ENCODE results near the gene GRM4.

GRM4 gene

GRCh38 chr6:34094474-34095135 is 51.3 kb downstream of the GRM4 start:
- Histone ChIP-seq H3K79me2 (ENCODE audit: low read length) (no peaks in the 10 kb centered on the region), H3K4me3 (ENCODE audit: low read length) (no peak overlapping the region), H3K27ac (ENCODE audit: low read length) (no peak overlapping the region), H3K27me3 (replicated peaks; ENCODE audit: insufficient read depth, low read length) (peaks cover 49% of the 10 kb centered on the region), H3F3A (ENCODE audit: insufficient read depth, low read length) (peaks cover 8% of the 10 kb centered on the region), H4K20me1 (ENCODE audit: insufficient read depth, low read length) (no peaks in the 10 kb centered on the region), H3K9ac (ENCODE audit: low read length) (no peak overlapping the region), H3K36me3 (replicated peaks; ENCODE audit: insufficient read depth, low read length) (no peaks in the 10 kb centered on the region), H3K4me1 (ENCODE audit: low read length) (peaks cover 17% of the 10 kb centered on the region), H3K4me2 (ENCODE audit: low read depth, low read length) (no peak overlapping the region), H3K9me3 (replicated peaks; ENCODE audit: insufficient read depth, low read length) (no peaks in the 10 kb centered on the region), H2AFZ (ENCODE audit: low read length) (no peak overlapping the region), H3K9me2 (replicated peaks; ENCODE audit: insufficient read depth, low read length) (no peaks in the 10 kb centered on the region)
- TF ChIP-seq CTCF (IDR thresholded peaks at IDR 0.05; ENCODE audit: low read length): no peak
- DNase-seq: no peak

DNA sequence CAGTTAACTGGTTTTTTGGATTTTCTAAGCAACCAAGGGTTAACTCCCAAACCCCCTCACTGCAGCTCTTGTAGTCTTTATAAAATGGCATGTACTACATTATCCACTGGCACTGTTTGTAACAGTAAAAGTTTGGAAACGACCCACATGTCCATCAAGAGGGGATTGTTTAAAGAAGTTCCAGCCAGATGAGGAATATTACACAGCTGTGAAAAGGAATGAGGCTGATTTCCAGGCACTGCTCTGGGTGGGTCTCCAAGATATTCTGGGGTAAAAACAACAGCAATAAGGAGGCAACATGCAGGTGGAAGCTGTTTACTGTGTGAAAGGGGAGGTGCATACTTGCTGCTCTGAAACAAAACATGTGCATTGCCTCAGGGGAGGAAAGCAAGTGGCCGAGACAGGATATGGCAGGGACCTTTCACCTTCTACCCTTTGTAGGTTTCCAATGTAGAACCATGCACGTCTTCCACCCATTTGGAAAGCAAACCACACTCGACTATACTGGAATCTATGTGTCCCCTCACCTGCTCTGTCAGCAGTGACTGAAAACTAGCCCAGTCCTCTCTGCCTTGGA is 51.9 kb downstream of the GRM4 start:
- Histone ChIP-seq H3K27ac (ENCODE audit: low read length) (no peak overlapping the region), H3F3A (ENCODE audit: insufficient read depth, low read length) (peaks cover 8% of the 10 kb centered on the region), H3K4me1 (ENCODE audit: low read length) (peaks cover 11% of the 10 kb centered on the region), H3K79me2 (ENCODE audit: low read length) (no peaks in the 10 kb centered on the region), H3K36me3 (replicated peaks; ENCODE audit: insufficient read depth, low read length) (no peaks in the 10 kb centered on the region), H3K9me2 (replicated peaks; ENCODE audit: insufficient read depth, low read length) (no peaks in the 10 kb centered on the region), H3K4me3 (ENCODE audit: low read length) (no peak overlapping the region), H3K27me3 (replicated peaks; ENCODE audit: insufficient read depth, low read length) (peaks cover 55% of the 10 kb centered on the region), H4K20me1 (ENCODE audit: insufficient read depth, low read length) (no peaks in the 10 kb centered on the region), H3K4me2 (ENCODE audit: low read depth, low read length) (no peak overlapping the region), H2AFZ (ENCODE audit: low read length) (no peak overlapping the region), H3K9me3 (replicated peaks; ENCODE audit: insufficient read depth, low read length) (no peaks in the 10 kb centered on the region), H3K9ac (ENCODE audit: low read length) (no peak overlapping the region)
- no peak for DNase-seq
- no peak for TF ChIP-seq EZH2 (optimal IDR thresholded peaks at IDR 0.05; ENCODE audit: low read depth, low read length)
- no peak for TF ChIP-seq CTCF (IDR thresholded peaks at IDR 0.05; ENCODE audit: low read length)
- no peak for TF ChIP-seq EZH2phosphoT487 (IDR thresholded peaks at IDR 0.05; ENCODE audit: low read length)

DNA sequence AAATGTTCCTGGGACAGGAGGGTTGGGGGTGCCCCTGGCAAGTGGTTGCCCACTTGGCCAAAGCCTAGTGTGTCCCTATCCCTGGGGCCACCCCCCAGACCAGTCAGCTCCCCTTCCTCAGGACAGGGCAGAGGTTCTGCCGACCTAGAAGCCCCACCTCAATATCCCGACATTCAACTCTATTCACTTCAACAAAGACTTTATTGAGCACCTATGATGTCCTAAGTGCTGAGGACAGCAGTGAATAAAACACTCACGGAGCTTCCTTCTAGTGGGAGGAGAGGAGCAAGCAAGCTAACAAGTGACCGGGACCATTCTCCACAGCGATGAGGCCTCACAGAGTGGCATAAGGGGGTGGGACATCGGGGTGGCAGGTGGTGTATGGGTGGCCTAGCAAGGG is 52.7 kb downstream of the GRM4 start:
- TF ChIP-seq EZH2 (optimal IDR thresholded peaks at IDR 0.05; ENCODE audit: low read depth, low read length) (no peak), EZH2phosphoT487 (IDR thresholded peaks at IDR 0.05; ENCODE audit: low read length) (no peak), CTCF (IDR thresholded peaks at IDR 0.05; ENCODE audit: low read length) (no peak)

More for the DNA sequence above, 52.7 kb downstream of the GRM4 start:
- Histone ChIP-seq H2AFZ (ENCODE audit: low read length) (no peak overlapping the region), H3K36me3 (replicated peaks; ENCODE audit: insufficient read depth, low read length) (no peaks in the 10 kb centered on the region), H3K79me2 (ENCODE audit: low read length) (no peaks in the 10 kb centered on the region), H4K20me1 (ENCODE audit: insufficient read depth, low read length) (no peaks in the 10 kb centered on the region), H3F3A (ENCODE audit: insufficient read depth, low read length) (peaks cover 4% of the 10 kb centered on the region), H3K4me2 (ENCODE audit: low read depth, low read length) (no peak overlapping the region), H3K27ac (ENCODE audit: low read length) (no peak overlapping the region), H3K27me3 (replicated peaks; ENCODE audit: insufficient read depth, low read length) (peaks cover 60% of the 10 kb centered on the region), H3K4me3 (ENCODE audit: low read length) (no peak overlapping the region), H3K4me1 (ENCODE audit: low read length) (peaks cover 7% of the 10 kb centered on the region), H3K9ac (ENCODE audit: low read length) (no peak overlapping the region), H3K9me2 (replicated peaks; ENCODE audit: insufficient read depth, low read length) (no peaks in the 10 kb centered on the region), H3K9me3 (replicated peaks; ENCODE audit: insufficient read depth, low read length) (no peaks in the 10 kb centered on the region)
- DNase-seq: no peak
